ENCODE results near the gene MAML3. TPM values are rescaled to one million over a fixed set of nuclear protein-coding genes. Genes with fewer than 3 reads are reported as not detected.

MAML3 gene
- total RNA-seq, 1 donor: 4.4 TPM

DNA sequence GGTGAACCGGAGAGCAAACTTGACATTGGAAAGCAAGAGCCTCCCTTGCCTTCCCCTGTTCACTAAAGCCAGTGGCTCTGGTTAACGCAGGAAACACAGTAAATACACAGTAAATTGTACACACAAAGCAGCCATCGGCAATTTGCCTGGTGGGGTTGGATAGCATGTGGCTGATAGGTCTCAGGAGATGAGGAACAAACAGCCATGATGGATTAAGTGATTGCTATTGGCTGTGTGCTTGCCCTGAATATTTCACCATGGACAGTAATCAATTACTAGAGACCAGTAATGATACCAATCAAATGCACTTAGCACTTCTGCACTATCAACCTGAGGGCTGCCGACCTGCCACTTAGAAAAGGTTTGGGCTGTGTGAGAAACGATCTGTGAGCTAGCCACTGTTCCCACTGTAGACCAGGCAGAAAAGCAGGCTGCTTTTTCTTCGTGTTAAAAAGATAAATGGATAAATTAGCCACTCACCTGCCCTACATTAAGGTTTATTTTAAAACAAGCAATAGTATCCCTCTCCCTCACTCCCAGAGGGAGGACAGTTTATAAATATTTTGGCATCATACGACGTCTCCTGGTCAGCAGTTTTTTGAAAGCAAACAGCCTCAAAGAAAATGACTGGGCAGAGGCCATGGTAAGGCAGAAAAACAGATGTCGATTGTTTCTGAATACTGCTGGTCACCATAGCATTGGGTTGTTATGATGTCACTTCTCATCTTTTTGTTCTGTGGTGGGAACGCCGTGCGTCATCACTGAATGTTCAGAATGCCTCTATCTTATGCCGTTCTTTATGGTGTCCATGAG is 167.1 kb downstream of the MAML3 start:
- Histone ChIP-seq H3K4me1 (ENCODE audit: insufficient read depth, low read length) (peaks cover 5% of the 10 kb centered on the region), H3K9me3 (ENCODE audit: low read depth, low read length) (no peaks in the 10 kb centered on the region), H3K4me3 (ENCODE audit: low read length) (no peak overlapping the region), H3K27me3 (ENCODE audit: insufficient read depth, low read length) (no peaks in the 10 kb centered on the region)

DNA sequence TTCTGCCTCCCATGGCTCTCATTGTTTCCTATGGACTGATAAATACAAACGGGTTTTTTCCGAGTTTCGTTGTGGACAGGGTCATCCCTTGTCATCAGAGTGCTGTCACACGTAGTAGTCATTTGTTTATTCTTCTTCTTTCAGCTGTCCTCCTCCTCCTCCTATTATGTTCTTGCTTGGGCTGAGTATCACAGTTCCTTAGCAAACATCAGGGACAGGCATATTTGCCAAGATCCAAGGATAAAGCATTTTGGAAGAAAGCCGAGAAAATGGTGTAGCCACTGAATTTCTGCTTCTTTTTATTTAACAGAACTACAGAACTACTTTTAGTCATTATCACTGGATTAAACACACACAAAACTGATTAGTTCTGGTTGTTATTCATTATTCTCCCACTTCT is 167.9 kb downstream of the MAML3 start:
- H3K4me1 ChIP-seq (ENCODE audit: insufficient read depth, low read length): peaks cover 5% of the 10 kb centered on the region
- no peak overlapping the region for H3K4me3 ChIP-seq (ENCODE audit: low read length)
- H3K27me3 ChIP-seq (ENCODE audit: insufficient read depth, low read length): no peaks in the 10 kb centered on the region
- H3K9me3 ChIP-seq (ENCODE audit: low read depth, low read length): no peaks in the 10 kb centered on the region

GRCh38 chr4:139985401-139985800 is 168.6 kb downstream of the MAML3 start:
- H3K9me3 ChIP-seq (ENCODE audit: low read depth, low read length): no peaks in the 10 kb centered on the region
- H3K27me3 ChIP-seq (ENCODE audit: insufficient read depth, low read length): no peaks in the 10 kb centered on the region
- H3K4me3 ChIP-seq (ENCODE audit: low read length): no peak overlapping the region
- H3K4me1 ChIP-seq (ENCODE audit: insufficient read depth, low read length): peaks cover 5% of the 10 kb centered on the region

- Histone ChIP-seq H3K4me3 (ENCODE audit: low read length) (no peak overlapping the region), H3K9me3 (ENCODE audit: low read depth, low read length) (no peaks in the 10 kb centered on the region), H3K27me3 (ENCODE audit: insufficient read depth, low read length) (no peaks in the 10 kb centered on the region), H3K4me1 (ENCODE audit: insufficient read depth, low read length) (peaks cover 13% of the 10 kb centered on the region)
These were observed 169.5 kb downstream of the MAML3 start for GRCh38 chr4:139984471-139984870.

DNA sequence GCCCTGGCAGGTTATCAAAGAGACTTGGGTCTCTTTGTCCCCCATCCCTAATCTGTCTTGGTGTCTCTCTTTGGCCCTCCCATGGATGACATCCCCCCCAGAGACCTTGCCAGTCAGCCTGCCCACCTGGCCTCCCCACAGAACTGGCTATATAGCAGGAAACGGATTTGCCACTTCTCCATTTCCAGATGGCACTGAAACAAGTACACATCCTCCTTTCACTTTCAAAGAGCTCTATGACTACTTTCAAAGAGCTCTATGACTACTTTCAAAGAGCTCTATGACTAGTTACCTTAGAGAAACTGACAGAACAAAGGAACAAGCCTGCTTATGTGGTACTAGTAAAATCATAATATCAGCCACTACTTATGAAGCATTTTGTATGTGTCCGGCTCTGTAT is 175.3 kb downstream of the MAML3 start:
- Histone ChIP-seq H3K27me3 (ENCODE audit: insufficient read depth, low read length) (no peaks in the 10 kb centered on the region), H3K9me3 (ENCODE audit: low read depth, low read length) (no peaks in the 10 kb centered on the region), H3K4me1 (ENCODE audit: insufficient read depth, low read length) (peaks cover 59% of the 10 kb centered on the region), H3K4me3 (ENCODE audit: low read length) (no peak overlapping the region)

GRCh38 chr4:139977838-139978609 is 176.0 kb downstream of the MAML3 start:
- no peak overlapping the region for H3K4me3 ChIP-seq (ENCODE audit: low read length)
- H3K27me3 ChIP-seq (ENCODE audit: insufficient read depth, low read length): no peaks in the 10 kb centered on the region
- no peaks in the 10 kb centered on the region for H3K9me3 ChIP-seq (ENCODE audit: low read depth, low read length)
- H3K4me1 ChIP-seq (ENCODE audit: insufficient read depth, low read length): peaks cover 59% of the 10 kb centered on the region

DNA sequence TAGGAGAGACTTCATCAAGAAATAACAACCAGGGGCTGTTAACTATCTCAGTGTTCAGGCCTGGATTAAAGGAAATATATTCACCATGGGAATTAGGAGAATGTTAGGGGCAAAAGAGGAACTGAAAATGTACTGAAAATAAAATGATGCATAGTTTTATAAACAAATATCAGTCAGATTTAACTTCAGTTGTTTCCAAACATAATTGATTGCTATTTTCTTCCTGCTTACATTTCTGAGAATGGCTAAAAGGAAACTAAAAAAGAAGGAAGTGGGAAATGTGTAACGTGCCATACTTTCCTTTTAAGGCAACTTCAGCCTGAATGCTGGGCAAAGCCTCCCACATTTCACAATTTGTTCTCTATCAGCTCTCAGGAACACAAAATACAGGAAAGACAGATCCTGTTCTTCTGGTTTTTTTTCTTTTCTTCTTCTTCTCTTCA is 178.1 kb downstream of the MAML3 start:
- Histone ChIP-seq H3K27me3 (ENCODE audit: insufficient read depth, low read length) (no peaks in the 10 kb centered on the region), H3K4me1 (ENCODE audit: insufficient read depth, low read length) (peaks cover 59% of the 10 kb centered on the region), H3K4me3 (ENCODE audit: low read length) (no peak overlapping the region), H3K9me3 (ENCODE audit: low read depth, low read length) (no peaks in the 10 kb centered on the region)

DNA sequence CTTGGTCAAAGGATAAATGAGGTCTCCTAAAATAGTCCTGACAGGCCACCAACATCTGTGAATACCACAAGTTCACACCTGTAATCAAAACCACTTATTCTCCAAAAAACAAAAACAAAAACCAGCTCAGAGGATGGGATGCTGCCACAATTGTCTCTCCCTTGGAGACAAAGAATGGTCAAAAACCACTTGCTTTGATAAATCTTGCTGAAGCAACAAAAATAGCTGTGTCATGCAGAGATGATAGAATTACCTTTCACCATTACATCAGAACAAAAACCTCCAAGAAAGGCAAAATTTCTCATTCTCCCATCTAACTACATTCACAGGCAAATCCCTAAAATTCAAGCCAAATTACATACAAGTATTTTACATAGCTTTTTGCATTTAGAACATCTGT is 180.4 kb downstream of the MAML3 start:
- Histone ChIP-seq H3K4me3 (ENCODE audit: low read length) (no peak overlapping the region), H3K9me3 (ENCODE audit: low read depth, low read length) (no peaks in the 10 kb centered on the region), H3K27me3 (ENCODE audit: insufficient read depth, low read length) (no peaks in the 10 kb centered on the region), H3K4me1 (ENCODE audit: insufficient read depth, low read length) (peaks cover 42% of the 10 kb centered on the region)

DNA sequence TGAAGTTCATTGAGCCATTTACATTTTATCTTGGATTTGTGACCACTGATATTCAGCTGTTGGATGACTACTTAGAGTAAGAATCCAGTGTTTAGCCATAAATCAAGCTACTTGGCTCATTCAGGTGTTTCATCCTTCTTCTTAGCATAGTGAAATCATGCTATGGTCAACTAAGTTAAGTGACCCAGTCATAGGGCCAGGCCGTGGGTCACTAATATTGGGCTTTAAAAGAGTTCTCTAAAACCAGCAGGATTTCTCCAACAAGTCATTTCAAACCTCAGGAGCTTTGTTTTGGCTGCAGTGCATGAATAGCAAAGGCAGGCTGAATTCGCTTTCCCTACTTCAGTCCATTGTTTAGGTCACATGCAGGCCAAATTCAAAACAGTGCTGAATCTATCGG is 181.0 kb downstream of the MAML3 start:
- no peaks in the 10 kb centered on the region for H3K27me3 ChIP-seq (ENCODE audit: insufficient read depth, low read length)
- peaks cover 39% of the 10 kb centered on the region for H3K4me1 ChIP-seq (ENCODE audit: insufficient read depth, low read length)
- H3K4me3 ChIP-seq (ENCODE audit: low read length): no peak overlapping the region
- no peaks in the 10 kb centered on the region for H3K9me3 ChIP-seq (ENCODE audit: low read depth, low read length)

DNA sequence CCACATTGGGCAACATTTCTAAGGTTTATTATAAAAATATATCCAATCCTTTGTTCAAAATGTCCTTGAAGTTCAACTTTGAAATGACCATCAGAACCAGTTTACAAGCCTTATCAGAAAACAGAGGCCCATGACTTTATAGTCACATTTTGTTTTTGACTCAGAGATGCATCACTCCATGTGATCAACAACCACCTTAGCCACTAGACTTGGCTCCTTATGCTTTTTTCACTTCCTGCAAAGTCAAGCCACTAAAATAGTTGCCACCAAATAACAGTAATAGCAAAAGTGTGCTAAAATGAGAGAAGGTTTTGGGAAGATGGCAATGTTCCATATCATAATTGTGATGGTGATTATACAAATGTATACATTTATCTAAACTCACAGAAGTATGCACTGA is 181.7 kb downstream of the MAML3 start:
- Histone ChIP-seq H3K27me3 (ENCODE audit: insufficient read depth, low read length) (no peaks in the 10 kb centered on the region), H3K4me3 (ENCODE audit: low read length) (no peak overlapping the region), H3K4me1 (ENCODE audit: insufficient read depth, low read length) (peaks cover 39% of the 10 kb centered on the region), H3K9me3 (ENCODE audit: low read depth, low read length) (no peaks in the 10 kb centered on the region)

GRCh38 chr4:139971111-139971510 is 182.9 kb downstream of the MAML3 start:
- Histone ChIP-seq H3K4me3 (ENCODE audit: low read length) (no peak overlapping the region), H3K9me3 (ENCODE audit: low read depth, low read length) (no peaks in the 10 kb centered on the region), H3K27me3 (ENCODE audit: insufficient read depth, low read length) (no peaks in the 10 kb centered on the region), H3K4me1 (ENCODE audit: insufficient read depth, low read length) (peaks cover 31% of the 10 kb centered on the region)

GRCh38 chr4:139969635-139970266 is 184.2 kb downstream of the MAML3 start:
- Histone ChIP-seq H3K4me3 (ENCODE audit: low read length) (no peak overlapping the region), H3K4me1 (ENCODE audit: insufficient read depth, low read length) (peaks cover 19% of the 10 kb centered on the region), H3K9me3 (ENCODE audit: low read depth, low read length) (no peaks in the 10 kb centered on the region), H3K27me3 (ENCODE audit: insufficient read depth, low read length) (no peaks in the 10 kb centered on the region)

DNA sequence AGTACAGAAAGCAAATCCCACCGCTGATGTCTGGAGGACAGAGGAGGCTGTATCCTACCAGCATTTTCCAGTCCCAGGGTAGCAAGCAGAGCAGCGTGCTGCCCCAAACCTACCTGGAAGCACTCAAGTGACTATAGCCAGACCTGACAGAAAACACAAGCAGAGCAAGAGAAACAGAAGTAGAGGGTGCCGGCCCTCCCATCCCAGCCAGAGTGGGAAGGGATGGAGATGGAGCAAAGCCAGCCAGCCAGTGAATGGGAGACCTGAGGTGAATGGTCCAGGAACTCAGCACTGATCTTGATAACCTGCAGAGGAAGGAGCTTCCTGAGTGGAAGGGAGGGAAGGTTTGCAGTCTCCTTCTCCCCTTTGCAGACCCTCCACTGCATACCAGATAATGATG is 185.2 kb downstream of the MAML3 start:
- H3K27me3 ChIP-seq (ENCODE audit: insufficient read depth, low read length): no peaks in the 10 kb centered on the region
- peaks cover 14% of the 10 kb centered on the region for H3K4me1 ChIP-seq (ENCODE audit: insufficient read depth, low read length)
- no peak overlapping the region for H3K4me3 ChIP-seq (ENCODE audit: low read length)
- H3K9me3 ChIP-seq (ENCODE audit: low read depth, low read length): no peaks in the 10 kb centered on the region

DNA sequence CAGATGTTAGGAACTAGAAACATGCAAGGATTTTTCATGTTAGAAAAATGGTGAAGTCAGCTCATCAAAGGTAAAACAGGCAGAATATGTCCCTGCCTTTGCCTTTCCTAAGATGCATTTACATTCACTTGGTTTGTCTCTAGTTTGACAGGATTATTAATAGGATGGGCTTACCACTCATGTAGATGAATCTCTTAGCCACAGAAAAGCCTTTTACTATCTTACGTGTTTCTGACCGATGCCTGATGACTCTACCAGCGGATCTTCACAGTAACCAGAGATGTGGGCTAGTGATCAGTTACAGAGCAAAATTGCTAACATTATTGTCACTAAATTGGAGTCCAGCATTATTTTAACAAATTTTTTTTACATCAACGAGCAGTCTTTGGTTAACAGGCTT is 187.6 kb downstream of the MAML3 start:
- Histone ChIP-seq H3K4me3 (ENCODE audit: low read length) (no peak overlapping the region), H3K9me3 (ENCODE audit: low read depth, low read length) (no peaks in the 10 kb centered on the region), H3K27me3 (ENCODE audit: insufficient read depth, low read length) (no peaks in the 10 kb centered on the region), H3K4me1 (ENCODE audit: insufficient read depth, low read length) (peaks cover 14% of the 10 kb centered on the region)

DNA sequence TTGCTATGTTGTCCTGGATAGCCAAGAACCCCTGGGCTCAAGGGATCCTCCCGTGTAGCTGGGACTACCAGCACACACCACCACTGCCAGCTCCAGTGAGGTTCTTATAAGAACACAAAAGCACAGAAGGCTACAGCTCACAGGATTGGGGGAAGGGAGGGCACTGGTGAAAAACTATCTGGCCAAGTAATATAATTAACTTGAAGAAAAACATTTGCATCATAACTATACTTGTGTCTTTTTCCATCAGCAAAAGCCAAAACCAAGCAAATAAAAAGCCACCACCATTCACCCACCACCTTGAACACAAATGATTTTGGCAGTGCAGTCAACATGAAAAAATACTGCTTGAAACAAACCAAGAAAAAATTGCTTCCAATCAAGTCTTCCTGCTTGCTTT is 188.2 kb downstream of the MAML3 start:
- Histone ChIP-seq H3K9me3 (ENCODE audit: low read depth, low read length) (no peaks in the 10 kb centered on the region), H3K4me1 (ENCODE audit: insufficient read depth, low read length) (peaks cover 14% of the 10 kb centered on the region), H3K27me3 (ENCODE audit: insufficient read depth, low read length) (peaks cover under 1% of the 10 kb centered on the region), H3K4me3 (ENCODE audit: low read length) (no peak overlapping the region)

All from mononuclear cell (primary cell).